IPS-18c (cell line): ENCODE results near the gene CDH4.

Source experiments
- H3K4me3 ChIP-seq: 2 replicates; pipeline ENCODE4 v1.7.0; 2013; ENCODE audit warnings: low read depth, mild to moderate bottlenecking, low read length, moderate library complexity; ENCODE audit not compliant: insufficient read depth
- H3K9me3 ChIP-seq: one replicate; pipeline ENCODE4 v1.6.1; 2013; ENCODE audit warnings: mild to moderate bottlenecking, low read length, moderate library complexity; ENCODE audit not compliant: control insufficient read depth, insufficient read depth

The CDH4 gene

GRCh38 chr20:61682996-61683681, 431.1 kb downstream of the CDH4 start:
- Histone ChIP-seq H3K4me3 (no peak overlapping the region), H3K9me3 (no peaks in the 10 kb centered on the region)

- no peaks in the 10 kb centered on the region for H3K9me3 ChIP-seq
- H3K4me3 ChIP-seq: no peak overlapping the region
These were observed 431.7 kb downstream of the CDH4 start for GRCh38 chr20:61683721-61684120.

- H3K9me3 ChIP-seq: no peaks in the 10 kb centered on the region
- H3K4me3 ChIP-seq: no peak overlapping the region
These were observed 432.1 kb downstream of the CDH4 start for GRCh38 chr20:61684136-61684535.

- Histone ChIP-seq H3K4me3 (no peak overlapping the region), H3K9me3 (no peaks in the 10 kb centered on the region)
These were observed 432.6 kb downstream of the CDH4 start for GRCh38 chr20:61684583-61685235.

GRCh38 chr20:61685462-61685861, 433.4 kb downstream of the CDH4 start:
- no peaks in the 10 kb centered on the region for H3K9me3 ChIP-seq
- H3K4me3 ChIP-seq: no peak overlapping the region

GRCh38 chr20:61686051-61686936, 434.2 kb downstream of the CDH4 start:
- Histone ChIP-seq H3K4me3 (no peak overlapping the region), H3K9me3 (no peaks in the 10 kb centered on the region)

- no peaks in the 10 kb centered on the region for H3K9me3 ChIP-seq
- no peak overlapping the region for H3K4me3 ChIP-seq
These were observed 436.4 kb downstream of the CDH4 start for GRCh38 chr20:61688411-61688810.

GRCh38 chr20:61690150-61690549, 438.1 kb downstream of the CDH4 start:
- Histone ChIP-seq H3K9me3 (no peaks in the 10 kb centered on the region), H3K4me3 (no peak overlapping the region)

- Histone ChIP-seq H3K9me3 (no peaks in the 10 kb centered on the region), H3K4me3 (no peak overlapping the region)
These were observed 439.2 kb downstream of the CDH4 start for GRCh38 chr20:61690993-61691838.

GRCh38 chr20:61691978-61692377, 439.9 kb downstream of the CDH4 start:
- Histone ChIP-seq H3K9me3 (no peaks in the 10 kb centered on the region), H3K4me3 (no peak overlapping the region)

- H3K9me3 ChIP-seq: no peaks in the 10 kb centered on the region
- H3K4me3 ChIP-seq: no peak overlapping the region
These were observed 440.4 kb downstream of the CDH4 start for GRCh38 chr20:61692479-61692878.

GRCh38 chr20:61693055-61693600, 441.1 kb downstream of the CDH4 start:
- Histone ChIP-seq H3K9me3 (no peaks in the 10 kb centered on the region), H3K4me3 (no peak overlapping the region)

- Histone ChIP-seq H3K9me3 (no peaks in the 10 kb centered on the region), H3K4me3 (no peak overlapping the region)
These were observed 442.6 kb downstream of the CDH4 start for GRCh38 chr20:61694682-61695081.

- no peak overlapping the region for H3K4me3 ChIP-seq
- no peaks in the 10 kb centered on the region for H3K9me3 ChIP-seq
These were observed 443.7 kb downstream of the CDH4 start for GRCh38 chr20:61695741-61696140.

GRCh38 chr20:61696181-61696735, 444.2 kb downstream of the CDH4 start:
- no peak overlapping the region for H3K4me3 ChIP-seq
- H3K9me3 ChIP-seq: no peaks in the 10 kb centered on the region

- H3K4me3 ChIP-seq: no peak overlapping the region
- no peaks in the 10 kb centered on the region for H3K9me3 ChIP-seq
These were observed 445.9 kb downstream of the CDH4 start for GRCh38 chr20:61697666-61698597.
